Activated T-cell treated with anti-CD3 and anti-CD28 coated beads for 4 hours (primary cell): ENCODE measurements around the gene FAM174C.

Experiments used
- DNase-seq: peaks from one replicate; pipeline ENCODE4 v3.0.0-alpha.2; 2020

FAM174C gene

GRCh38 chr19:1251330-1252220, 23.8 kb upstream of the FAM174C start:
- DNase-seq = peak; percentile 53

GRCh38 chr19:1252221-1252820, 23.0 kb upstream of the FAM174C start:
- peak; percentile 42 for DNase-seq

- DNase-seq = peak; percentile 38
Observed at GRCh38 chr19:1252821-1253513, 22.4 kb upstream of the FAM174C start.

- no peak for DNase-seq
Observed at GRCh38 chr19:1253514-1254080, 21.7 kb upstream of the FAM174C start.

- DNase-seq = no peak
Observed at GRCh38 chr19:1254081-1254527, 21.2 kb upstream of the FAM174C start.

- DNase-seq = no peak
Observed at GRCh38 chr19:1254530-1255185, 20.7 kb upstream of the FAM174C start.

GRCh38 chr19:1255186-1256161, 19.9 kb upstream of the FAM174C start:
- no peak for DNase-seq

GRCh38 chr19:1256646-1257474, 18.5 kb upstream of the FAM174C start:
- no peak for DNase-seq

- DNase-seq = no peak
Observed at GRCh38 chr19:1257475-1258162, 17.7 kb upstream of the FAM174C start.

GRCh38 chr19:1258163-1258492, 17.2 kb upstream of the FAM174C start:
- DNase-seq = no peak

- DNase-seq = no peak
Observed at GRCh38 chr19:1258707-1259205, 16.6 kb upstream of the FAM174C start.

- peak; percentile 50 for DNase-seq
Observed at GRCh38 chr19:1259206-1259875, 16.0 kb upstream of the FAM174C start.

- peak; percentile 36 for DNase-seq
Observed at GRCh38 chr19:1259876-1260748, 15.2 kb upstream of the FAM174C start.

GRCh38 chr19:1260749-1261537, 14.4 kb upstream of the FAM174C start:
- peak; percentile 94 for DNase-seq

GRCh38 chr19:1261538-1261797, 13.9 kb upstream of the FAM174C start:
- DNase-seq = no peak

GRCh38 chr19:1261798-1262622, 13.3 kb upstream of the FAM174C start:
- no peak for DNase-seq
